Measurements from ENCODE around the gene AK9. TPM values are rescaled to one million over a fixed set of nuclear protein-coding genes. Genes with fewer than 3 reads are reported as not detected.

Gene AK9
- total and polyA plus RNA-seq, 2 of the 8 experiments (the other 6 are each of a cell fraction or from before 2014, with no cell fraction given) = 1.8 to 2.2 TPM

GRCh38 chr6:109687271-109687761 is 3.7 kb downstream of the AK9 start:
- Histone ChIP-seq H3K56ac (replicated peaks; ENCODE audit: insufficient read length, low read depth, low read length) (no peak overlapping the region), H4K20me1 (replicated peaks in 1 of 2; ENCODE audit: control insufficient read depth in 1 of 2, insufficient read depth in 2 of 2, low read length in 2 of 2) (peaks cover 0 to 1% of the 10 kb centered on the region in 2 experiments), H3K4me2 (ENCODE audit: insufficient read depth in 1 of 2, low read depth in 2 of 2, low read length in 2 of 2) (no peak overlapping the region), H3K4ac (replicated peaks; ENCODE audit: insufficient read length, low read depth, low read length) (no peak overlapping the region), H3K27me3 (replicated peaks in 1 of 4; ENCODE audit: control insufficient read depth in 3 of 4, extremely low read depth in 1 of 4, insufficient read depth in 3 of 4, low read length in 3 of 4) (no peaks in the 10 kb centered on the region), H3K23ac (ENCODE audit: insufficient read length) (no peak overlapping the region), H4K91ac (replicated peaks; ENCODE audit: insufficient read length, low read length) (no peak overlapping the region), H3K4me3 (ENCODE audit: extremely low read depth in 1 of 4, insufficient read depth in 2 of 4, low read depth in 3 of 4, low read length in 4 of 4) (no peak overlapping the region), H3K79me2 (ENCODE audit: control insufficient read depth in 1 of 2, insufficient read depth in 2 of 2, low read length in 2 of 2) (peaks cover 0 to 10% of the 10 kb centered on the region in 2 experiments; a peak in 2 of 4 replicates), H3K4me1 (replicated peaks in 1 of 4; ENCODE audit: control insufficient read depth in 3 of 4, insufficient read depth in 4 of 4, low read length in 3 of 4) (peaks cover 0 to 2% (median 0%) of the 10 kb centered on the region in 4 experiments; a peak in 1 of 7 replicates), H3K79me1 (ENCODE audit: low read depth, low read length) (no peaks in the 10 kb centered on the region), H4K8ac (ENCODE audit: extremely low read depth, insufficient read depth, low read length) (no peak overlapping the region), H3K36me3 (ENCODE audit: control insufficient read depth in 2 of 4, insufficient read depth in 4 of 4, low read length in 3 of 4) (no peaks in the 10 kb centered on the region), H3K27ac (ENCODE audit: low read depth, low read length) (no peak overlapping the region), H3K23me2 (ENCODE audit: low read depth, low read length) (peaks cover 6% of the 10 kb centered on the region), H2BK20ac (ENCODE audit: low read length) (no peak overlapping the region), H3K9me3 (ENCODE audit: insufficient read depth in 2 of 2, low read depth in 1 of 2, low read length in 1 of 2) (no peaks in the 10 kb centered on the region; a peak in 1 of 4 replicates), H2BK120ac (replicated peaks; ENCODE audit: low read depth, low read length) (no peak overlapping the region), H3K9ac (replicated peaks in 1 of 4; ENCODE audit: extremely low read depth in 1 of 4, low read depth in 3 of 4, low read length in 3 of 4) (no peak overlapping the region), H2BK12ac (ENCODE audit: low read depth, low read length) (no peak overlapping the region), H3K14ac (ENCODE audit: insufficient read length) (no peak overlapping the region), H3K18ac (ENCODE audit: extremely low read depth, low read length) (no peak overlapping the region), H2AK5ac (ENCODE audit: low read depth, low read length) (no peak overlapping the region), H4K5ac (ENCODE audit: insufficient read length, low read depth, low read length) (no peak overlapping the region), H2AFZ (ENCODE audit: low read length) (0 out of 2 replicates have a peak overlapping the region, but pooled peaks have one; percentile 44), H2BK15ac (ENCODE audit: low read length) (no peak overlapping the region), H2BK5ac (ENCODE audit: low read depth, low read length) (no peak overlapping the region)
- CTCF ChIA-PET (ENCODE audit: partially characterized antibody) = interaction anchor here (0.9 to 2.7 kb wide), 4 partner anchors 8 to 353 kb away, joined by 3 to 7 read pairs (median 4); no protein-coding TSS in a partner anchor
- 83% methylated on average over 2 of the region's 2 CpGs; no CpG with 5 or more reads in 1 of the 2 experiments for WGBS, 2 experiments (ENCODE audit: extremely low coverage in 1 of 2, insufficient coverage in 1 of 2, insufficient read length in 1 of 2, insufficient replicate concordance in 2 of 2, low coverage in 1 of 2, low lambda C conversion rate in 2 of 2, missing lambda C conversion rate in 1 of 2)
- POLR2A ChIA-PET (ENCODE audit: partially characterized antibody) = interaction anchor here (0.6 kb wide), 1 partner anchor 352 kb away, joined by 3 read pairs; no protein-coding TSS in a partner anchor
- DNase-seq (ENCODE audit: low read depth in 1 of 2, low spot score in 2 of 2) (no peak), FAIRE-seq (no peak)
- TF ChIP-seq RNF2 (IDR thresholded peaks at IDR 0.05; ENCODE audit: borderline replicate concordance, low read depth, low read length, missing control alignments, poor library complexity, severe bottlenecking) (no peak), ATF3 (IDR thresholded peaks at IDR 0.05; ENCODE audit: insufficient read depth, low read depth, low read length) (no peak), POLR2A (IDR thresholded peaks at IDR 0.05; ENCODE audit: control extremely low read depth in 1 of 2, low read depth in 2 of 2, low read length in 2 of 2) (no peak), CBX8 (IDR thresholded peaks at IDR 0.05; ENCODE audit: borderline replicate concordance, low read depth, low read length) (no peak), TBP (IDR thresholded peaks at IDR 0.05; ENCODE audit: low read depth, low read length) (no peak), RFX5 (IDR thresholded peaks at IDR 0.05; ENCODE audit: borderline replicate concordance, low read depth, low read length) (no peak), POLR2AphosphoS5 (IDR thresholded peaks at IDR 0.05; ENCODE audit: low read depth, low read length) (no peak), ZNF274 (IDR thresholded peaks at IDR 0.05; ENCODE audit: borderline replicate concordance, extremely low read depth, low read length) (no peak), TAF1 (IDR thresholded peaks at IDR 0.05; ENCODE audit: low read depth, low read length) (no peak), MAFK (IDR thresholded peaks at IDR 0.05; ENCODE audit: low read depth, low read length) (no peak), NRF1 (IDR thresholded peaks at IDR 0.05; ENCODE audit: low read depth, low read length) (no peak)
